ENCODE results near the gene RPS21. TPM values are rescaled to one million over a fixed set of nuclear protein-coding genes. Genes with fewer than 3 reads are reported as not detected.

The RPS21 gene
- total RNA-seq, 1 donor from 2014 or later, result 2,109 TPM

DNA sequence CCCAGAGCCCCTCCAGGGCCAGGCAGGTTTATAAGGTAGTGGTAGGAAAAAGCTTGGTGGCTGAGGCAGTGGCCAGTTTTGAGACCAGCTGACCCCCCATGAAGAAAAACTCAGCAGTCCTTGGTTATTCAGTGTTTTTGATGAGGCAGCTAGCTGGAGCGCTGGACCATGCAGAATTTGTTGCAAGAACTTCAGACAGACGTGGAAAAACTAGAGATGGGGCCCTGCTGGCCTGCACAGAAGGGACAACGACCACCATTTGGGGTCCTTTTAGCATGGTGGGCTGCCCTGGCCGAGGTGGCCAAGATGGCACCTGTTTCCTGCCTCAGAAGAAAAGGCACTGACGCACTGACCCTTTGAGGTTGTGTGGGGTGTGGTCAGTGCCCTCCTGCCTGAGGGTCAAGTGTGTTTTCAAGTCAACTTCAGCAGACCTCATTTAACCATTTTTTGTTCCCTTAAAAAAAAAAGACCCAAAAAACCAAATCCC is 2.7 kb downstream of the RPS21 start:
- Mint-ChIP-seq H3K4me1 (peaks cover 29% of the 10 kb centered on the region), H3K27me3 (no peaks in the 10 kb centered on the region), H3K9me3 (no peaks in the 10 kb centered on the region), H3K4me3 (no peak overlapping the region), H3K36me3 (ENCODE audit: low read depth) (peaks cover 46% of the 10 kb centered on the region), H3K27ac (no peak overlapping the region)
- intact Hi-C loops (cut with micrococcal nuclease), result loop anchor here (5.0 kb wide), 3 partner anchors 113 to 403 kb away; partner anchors contain the start of gene LSM14B
- DNase-seq, result no peak

GRCh38 chr20:62390317-62391164 is 3.6 kb downstream of the RPS21 start:
- no peak overlapping the region for H3K27ac Mint-ChIP-seq

DNA sequence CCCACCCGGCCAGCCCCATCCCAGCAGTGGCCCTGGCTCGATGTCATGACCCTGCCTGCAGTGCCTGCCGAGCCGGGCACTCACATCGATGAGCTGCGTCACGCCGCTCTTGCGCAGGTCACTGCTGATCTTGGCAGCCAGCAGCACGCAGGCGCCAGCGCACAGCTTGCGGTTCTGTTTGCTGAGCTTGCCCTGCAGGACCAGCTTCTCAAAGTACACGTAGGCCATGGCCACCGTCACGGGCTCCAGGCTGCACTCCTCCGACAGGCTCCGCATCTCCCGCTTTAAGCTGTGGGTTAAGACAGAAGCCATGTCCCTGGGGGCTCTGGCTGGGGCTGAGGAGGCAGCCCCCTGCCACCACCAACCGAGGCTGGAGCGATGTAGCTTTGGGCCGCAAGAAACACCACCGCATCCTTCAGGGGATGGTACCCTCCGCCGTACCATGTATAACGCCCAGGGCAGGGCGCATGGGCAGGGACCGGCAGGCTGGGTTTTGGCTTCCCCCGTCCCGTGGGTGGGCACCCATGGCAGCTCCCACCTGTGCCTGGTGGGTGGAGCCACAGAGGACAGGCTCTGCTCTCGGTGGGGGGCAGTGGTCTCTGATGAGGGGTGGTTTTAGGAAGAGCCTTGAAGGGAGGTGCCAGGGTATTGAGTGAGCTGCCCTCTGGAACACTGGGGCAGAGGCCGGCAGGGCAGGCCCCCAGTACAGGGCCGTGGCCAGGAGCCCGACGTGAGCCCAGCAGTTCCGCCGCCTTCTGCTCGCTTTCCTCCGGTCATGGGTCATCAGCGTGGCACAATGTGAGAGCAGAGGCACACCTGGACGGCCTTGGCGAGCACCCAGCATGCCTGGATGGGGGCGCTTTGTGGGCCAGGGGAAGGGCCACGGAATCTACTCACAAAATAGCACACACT is 4.5 kb downstream of the RPS21 start:
- Mint-ChIP-seq H3K27me3 (no peaks in the 10 kb centered on the region), H3K9me3 (no peaks in the 10 kb centered on the region), H3K36me3 (ENCODE audit: low read depth) (peaks cover 47% of the 10 kb centered on the region), H3K4me3 (no peak overlapping the region), H3K27ac (peak overlapping the region; percentile 32), H3K4me1 (peaks cover 22% of the 10 kb centered on the region)
- intact Hi-C loops (cut with micrococcal nuclease), result no loop called here
- DNase-seq, result no peak

More at GRCh38 chr20:62390317-62391164, 3.6 kb downstream of the RPS21 start:
- Mint-ChIP-seq H3K27me3 (no peaks in the 10 kb centered on the region), H3K4me3 (no peak overlapping the region), H3K36me3 (ENCODE audit: low read depth) (peaks cover 50% of the 10 kb centered on the region), H3K4me1 (peaks cover 22% of the 10 kb centered on the region), H3K9me3 (no peaks in the 10 kb centered on the region)
- intact Hi-C loops (cut with micrococcal nuclease), result no loop called here
- DNase-seq, result no peak

DNA sequence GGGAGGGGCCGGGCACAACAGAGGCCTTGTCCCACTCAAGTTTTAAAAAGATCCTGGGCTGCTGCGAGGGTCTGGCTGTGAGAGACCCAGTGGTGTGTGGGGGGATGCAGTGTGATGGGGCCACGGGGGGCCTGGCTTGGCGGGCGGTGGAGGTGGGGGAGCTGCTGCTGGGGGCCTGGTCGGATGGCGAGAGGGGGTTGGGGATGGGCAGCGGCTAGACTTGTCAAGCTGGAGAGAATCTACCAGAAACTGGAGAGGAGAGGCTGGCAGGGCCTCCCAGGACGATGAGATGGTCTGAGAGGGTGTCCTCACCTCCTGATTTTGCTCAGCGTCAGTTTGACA is 5.1 kb downstream of the RPS21 start:
- peak overlapping the region; percentile 32 for H3K27ac Mint-ChIP-seq
- H3K9me3 Mint-ChIP-seq, result no peaks in the 10 kb centered on the region
- H3K4me3 Mint-ChIP-seq, result no peak overlapping the region

GRCh38 chr20:62392621-62393334 is 5.9 kb downstream of the RPS21 start:
- H3K4me3 Mint-ChIP-seq, result no peak overlapping the region
- no peaks in the 10 kb centered on the region for H3K27me3 Mint-ChIP-seq
- H3K9me3 Mint-ChIP-seq, result peaks cover 3% of the 10 kb centered on the region
- DNase-seq, result no peak
- H3K27ac Mint-ChIP-seq, result no peak overlapping the region
- intact Hi-C loops (cut with micrococcal nuclease), result no loop called here
- peaks cover 18% of the 10 kb centered on the region for H3K4me1 Mint-ChIP-seq
- peaks cover 48% of the 10 kb centered on the region for H3K36me3 Mint-ChIP-seq (ENCODE audit: low read depth)

More for the DNA sequence above, 5.1 kb downstream of the RPS21 start:
- Mint-ChIP-seq H3K4me1 (peaks cover 22% of the 10 kb centered on the region), H3K36me3 (ENCODE audit: low read depth) (peaks cover 46% of the 10 kb centered on the region), H3K27me3 (no peaks in the 10 kb centered on the region)
- intact Hi-C loops (cut with micrococcal nuclease), result no loop called here
- no peak for DNase-seq

DNA sequence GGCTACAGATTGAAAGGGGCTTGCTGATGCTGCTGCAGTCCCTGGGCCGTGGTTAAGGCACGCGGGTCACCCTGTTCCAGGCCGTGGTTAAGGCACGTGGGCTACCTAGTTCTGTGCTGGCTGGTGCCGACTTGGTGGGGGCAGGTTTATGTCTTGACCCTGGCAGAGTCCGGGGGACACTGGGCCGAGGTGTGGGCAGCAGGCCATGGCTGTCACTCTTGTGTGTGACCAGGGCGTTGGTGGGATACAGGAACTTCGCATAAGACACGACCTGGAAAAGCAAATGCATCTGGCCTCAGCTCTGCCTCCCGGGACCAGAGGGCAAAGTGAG is 6.4 kb downstream of the RPS21 start:
- Mint-ChIP-seq H3K36me3 (ENCODE audit: low read depth) (peaks cover 47% of the 10 kb centered on the region), H3K27me3 (no peaks in the 10 kb centered on the region), H3K9me3 (peaks cover 8% of the 10 kb centered on the region), H3K4me3 (no peak overlapping the region), H3K4me1 (peaks cover 15% of the 10 kb centered on the region), H3K27ac (no peak overlapping the region)
- DNase-seq, result no peak
- intact Hi-C loops (cut with micrococcal nuclease), result no loop called here

- DNase-seq, result no peak
- no peak overlapping the region for H3K4me3 Mint-ChIP-seq
- H3K9me3 Mint-ChIP-seq, result peaks cover 8% of the 10 kb centered on the region
- intact Hi-C loops (cut with micrococcal nuclease), result no loop called here
- no peak overlapping the region for H3K27ac Mint-ChIP-seq
- H3K27me3 Mint-ChIP-seq, result no peaks in the 10 kb centered on the region
- H3K36me3 Mint-ChIP-seq (ENCODE audit: low read depth), result peaks cover 42% of the 10 kb centered on the region
- peaks cover 9% of the 10 kb centered on the region for H3K4me1 Mint-ChIP-seq
These were observed 6.9 kb downstream of the RPS21 start for GRCh38 chr20:62393830-62394229.

DNA sequence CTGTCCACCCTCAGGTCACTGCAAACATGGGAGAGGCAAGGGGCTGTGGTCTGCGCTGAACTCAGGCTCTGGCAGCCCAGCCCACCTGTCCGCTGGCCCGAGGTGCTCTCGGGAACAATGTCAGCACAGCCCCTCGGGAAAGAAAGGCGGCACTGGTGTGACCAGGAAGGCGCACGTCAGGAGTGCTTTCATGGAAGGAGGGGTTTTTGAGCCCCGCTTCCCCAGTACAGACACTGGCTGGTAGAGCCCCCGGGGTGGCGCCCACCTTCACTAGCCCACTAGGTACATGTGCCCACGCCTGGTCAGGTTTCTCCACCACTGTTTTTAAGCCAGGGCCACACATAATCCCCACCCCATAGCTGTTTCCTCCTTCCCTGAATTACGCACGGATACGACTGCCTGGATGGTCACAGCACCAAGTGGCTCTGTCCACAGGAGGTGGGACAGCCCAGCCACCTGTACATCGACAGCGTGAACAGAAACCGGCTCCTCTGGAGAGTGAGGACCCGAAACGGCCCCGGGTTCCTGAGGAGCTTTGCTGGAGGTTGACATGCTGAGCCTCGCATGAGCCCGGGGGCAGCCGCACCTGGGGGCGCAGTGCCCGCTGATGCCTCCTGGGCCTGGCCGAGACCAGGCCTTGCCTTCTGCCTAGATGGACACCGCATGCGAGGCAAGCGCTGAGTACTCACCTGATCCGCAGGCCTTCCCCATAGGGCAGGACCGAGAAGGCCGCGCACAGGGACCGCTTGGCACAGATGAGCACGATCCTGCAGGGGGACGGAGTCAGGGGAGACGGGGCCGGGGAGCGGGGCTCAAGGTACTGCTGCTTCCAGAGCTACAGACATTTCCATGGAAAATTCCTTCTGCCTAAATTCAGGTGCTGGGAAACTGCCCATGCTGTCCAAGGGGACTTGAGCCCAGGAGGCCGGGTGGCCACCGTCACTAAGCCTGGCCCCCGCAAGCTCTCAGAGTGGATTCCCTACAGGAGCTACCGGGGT is 7.6 kb downstream of the RPS21 start:
- intact Hi-C loops (cut with micrococcal nuclease), result no loop called here
- Mint-ChIP-seq H3K4me3 (no peak overlapping the region), H3K4me1 (peaks cover 4% of the 10 kb centered on the region), H3K9me3 (peaks cover 8% of the 10 kb centered on the region), H3K27ac (no peak overlapping the region), H3K36me3 (ENCODE audit: low read depth) (peaks cover 35% of the 10 kb centered on the region), H3K27me3 (no peaks in the 10 kb centered on the region)
- DNase-seq, result no peak

- no peak overlapping the region for H3K27ac Mint-ChIP-seq
- no peak overlapping the region for H3K4me3 Mint-ChIP-seq
- intact Hi-C loops (cut with micrococcal nuclease), result no loop called here
- H3K4me1 Mint-ChIP-seq, result peaks cover 2% of the 10 kb centered on the region
- DNase-seq, result no peak
- no peaks in the 10 kb centered on the region for H3K27me3 Mint-ChIP-seq
- H3K9me3 Mint-ChIP-seq, result peaks cover 8% of the 10 kb centered on the region
- H3K36me3 Mint-ChIP-seq (ENCODE audit: low read depth), result peaks cover 27% of the 10 kb centered on the region
These were observed 8.7 kb downstream of the RPS21 start for GRCh38 chr20:62395311-62396242.

- Mint-ChIP-seq H3K4me1 (peaks cover 2% of the 10 kb centered on the region), H3K27me3 (no peaks in the 10 kb centered on the region), H3K4me3 (no peak overlapping the region), H3K27ac (no peak overlapping the region), H3K36me3 (ENCODE audit: low read depth) (peaks cover 19% of the 10 kb centered on the region), H3K9me3 (peaks cover 8% of the 10 kb centered on the region)
- intact Hi-C loops (cut with micrococcal nuclease), result no loop called here
- no peak for DNase-seq
These were observed 9.7 kb downstream of the RPS21 start for GRCh38 chr20:62396367-62397239.

DNA sequence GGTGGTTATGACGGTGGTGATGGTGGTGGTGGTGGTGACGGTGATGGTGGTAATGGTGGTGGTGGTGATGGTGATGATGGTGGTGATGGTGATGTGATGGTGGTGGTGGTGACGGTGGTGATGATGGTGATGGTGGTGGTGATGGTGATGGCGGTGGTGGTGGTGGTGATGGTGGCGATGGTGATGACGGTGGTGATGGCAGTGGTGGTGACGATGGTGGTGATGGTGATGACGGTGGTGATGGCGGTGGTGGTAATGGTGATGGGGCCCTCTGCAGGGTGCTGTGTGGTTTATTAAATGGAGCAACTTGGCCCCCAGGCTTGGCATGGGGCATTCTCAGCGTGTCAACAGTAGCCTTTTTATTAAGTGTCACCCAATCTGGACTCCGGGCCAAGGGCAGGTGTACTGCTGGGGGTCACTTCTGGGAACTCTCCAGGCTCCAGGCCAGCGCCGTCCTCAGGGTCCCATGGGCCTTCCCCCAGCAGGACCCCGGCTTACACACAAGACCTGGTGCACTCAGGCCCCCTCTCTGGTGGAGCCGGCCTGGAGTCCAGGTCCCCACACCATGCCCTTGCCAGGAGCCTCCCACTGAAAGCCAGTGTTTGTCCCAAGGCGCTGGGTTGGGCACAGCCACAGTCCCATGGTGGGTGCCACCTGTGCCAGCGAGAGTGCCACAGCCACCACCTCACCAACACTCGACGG is 11.4 kb downstream of the RPS21 start:
- no peak overlapping the region for H3K4me3 Mint-ChIP-seq
- intact Hi-C loops (cut with micrococcal nuclease), result no loop called here
- DNase-seq, result no peak
- peaks cover 20% of the 10 kb centered on the region for H3K36me3 Mint-ChIP-seq (ENCODE audit: low read depth)
- H3K9me3 Mint-ChIP-seq, result peaks cover 8% of the 10 kb centered on the region
- H3K4me1 Mint-ChIP-seq, result peaks cover 2% of the 10 kb centered on the region
- H3K27me3 Mint-ChIP-seq, result no peaks in the 10 kb centered on the region
- H3K27ac Mint-ChIP-seq, result no peak overlapping the region

Data from activated CD4-positive, alpha-beta T cell treated with anti-CD3 and anti-CD28 coated beads, Interleukin-2, amount 10 ng/mL, durations not matched to agents 24 days and 14 days (primary cell).